ENCODE results near the gene TMEM178B.

- TF ChIP-seq, protein P1, sequence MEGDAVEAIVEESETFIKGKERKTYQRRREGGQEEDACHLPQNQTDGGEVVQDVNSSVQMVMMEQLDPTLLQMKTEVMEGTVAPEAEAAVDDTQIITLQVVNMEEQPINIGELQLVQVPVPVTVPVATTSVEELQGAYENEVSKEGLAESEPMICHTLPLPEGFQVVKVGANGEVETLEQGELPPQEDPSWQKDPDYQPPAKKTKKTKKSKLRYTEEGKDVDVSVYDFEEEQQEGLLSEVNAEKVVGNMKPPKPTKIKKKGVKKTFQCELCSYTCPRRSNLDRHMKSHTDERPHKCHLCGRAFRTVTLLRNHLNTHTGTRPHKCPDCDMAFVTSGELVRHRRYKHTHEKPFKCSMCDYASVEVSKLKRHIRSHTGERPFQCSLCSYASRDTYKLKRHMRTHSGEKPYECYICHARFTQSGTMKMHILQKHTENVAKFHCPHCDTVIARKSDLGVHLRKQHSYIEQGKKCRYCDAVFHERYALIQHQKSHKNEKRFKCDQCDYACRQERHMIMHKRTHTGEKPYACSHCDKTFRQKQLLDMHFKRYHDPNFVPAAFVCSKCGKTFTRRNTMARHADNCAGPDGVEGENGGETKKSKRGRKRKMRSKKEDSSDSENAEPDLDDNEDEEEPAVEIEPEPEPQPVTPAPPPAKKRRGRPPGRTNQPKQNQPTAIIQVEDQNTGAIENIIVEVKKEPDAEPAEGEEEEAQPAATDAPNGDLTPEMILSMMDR (IDR thresholded peaks at IDR 0.05) = no peak
- no peak for TF ChIP-seq EZH2 (IDR thresholded peaks at IDR 0.05; ENCODE audit: borderline replicate concordance, insufficient read depth, low read depth, low read length, poor library complexity, severe bottlenecking)
These were observed 371.1 kb downstream of the TMEM178B start for GRCh38 chr7:141444961-141445360.

All from B cell (primary cell).